HEK293 (cell line): Measurements from ENCODE around the gene MAU2.

Source experiments
- CTCF ChIA-PET: fragments of 350-600 bp; formaldehyde crosslinking; extraction: SDS; loops from one replicate; lab custom pipeline; 2021; ENCODE audit warnings: antibody characterized with exemption; lab: Yijun Ruan, JAX
- POLR2A ChIA-PET: fragments of 300-600 bp; formaldehyde crosslinking; extraction: SDS; loops from one replicate; lab custom pipeline; 2020; ENCODE audit warnings: antibody characterized with exemption, inconsistent platforms; lab: Yijun Ruan, JAX
- H3K27ac ChIP-seq: fragments of 200-500 bp; sonication (Bioruptor generic); 2 replicates; pipeline ENCODE4 v1.5.1; 2014; ENCODE audit warnings: low read depth, low read length, control low read depth, inconsistent platforms; ENCODE audit errors: extremely low read depth
- H3K36me3 ChIP-seq, 2 experiments: fragments of 200-500 bp in 1 of 2; sonication (Bioruptor generic) in 1 of 2; 1 replicate in 1 of 2; 2 replicates in 1 of 2; pipeline ENCODE4 v1.5.1; 2014 to 2017; ENCODE audit warnings: inconsistent platforms in 2 of 2, low read length in 2 of 2; ENCODE audit not compliant: control insufficient read depth in 2 of 2, insufficient read depth in 1 of 2
- H3K4me1 ChIP-seq: fragments of 200-500 bp; sonication (Bioruptor generic); 2 replicates; pipeline ENCODE4 v1.5.1; 2014; ENCODE audit warnings: mild to moderate bottlenecking, low read length, inconsistent platforms; ENCODE audit not compliant: control insufficient read depth, insufficient read depth
- H3K4me3 ChIP-seq: 2 replicates; pipeline ENCODE4 v1.5.1; 2011; ENCODE audit warnings: low read depth, mild to moderate bottlenecking, control low read depth, low read length, moderate library complexity
- H3K9me3 ChIP-seq: fragments of 200-500 bp; sonication (Bioruptor generic); 2 replicates; pipeline ENCODE4 v1.5.1; 2014; ENCODE audit warnings: low read depth, low read length, inconsistent platforms; ENCODE audit not compliant: control insufficient read depth, insufficient read depth
- BCL11A ChIP-seq: fragments of 450-650 bp; formaldehyde crosslinking; IDR thresholded peaks from 2 replicates; pipeline ENCODE4 v1.5.1; 2016; ENCODE audit warnings: low read depth, missing biosample characterization, missing genetic modification characterization
- INSM2 ChIP-seq: fragments of 450-650 bp; formaldehyde crosslinking; IDR thresholded peaks from 2 replicates; pipeline ENCODE4 v1.5.1; 2016; ENCODE audit warnings: missing biosample characterization, missing genetic modification characterization
- KLF10 ChIP-seq: fragments of 450-650 bp; IDR thresholded peaks from 2 replicates; pipeline ENCODE4 v1.5.1; 2018; ENCODE audit warnings: missing biosample characterization, mild to moderate bottlenecking, missing genetic modification characterization
- PRDM10 ChIP-seq: fragments of 450-650 bp; formaldehyde crosslinking; IDR thresholded peaks from 2 replicates; pipeline ENCODE4 v1.5.1; 2016; ENCODE audit warnings: missing biosample characterization, missing genetic modification characterization
- TCF7L2 ChIP-seq: IDR thresholded peaks from 2 replicates; pipeline ENCODE4 v1.6.1; 2011; ENCODE audit warnings: low read depth, mild to moderate bottlenecking, inconsistent platforms, low read length, moderate library complexity, borderline replicate concordance
- TSHZ1 ChIP-seq: fragments of 450-650 bp; formaldehyde crosslinking; IDR thresholded peaks from 2 replicates; pipeline ENCODE4 v1.5.1; 2016; ENCODE audit warnings: missing biosample characterization, missing genetic modification characterization, borderline replicate concordance
- ZBTB11 ChIP-seq: fragments of 450-650 bp; formaldehyde crosslinking; conservative IDR thresholded peaks from 2 replicates; pipeline ENCODE4 v1.5.1; 2016; ENCODE audit warnings: low read depth, missing biosample characterization, missing genetic modification characterization
- ZFP41 ChIP-seq: fragments of 450-650 bp; formaldehyde crosslinking; IDR thresholded peaks from 2 replicates; pipeline ENCODE4 v1.5.1; 2016; ENCODE audit warnings: missing biosample characterization, missing genetic modification characterization, borderline replicate concordance
- ZNF132 ChIP-seq: fragments of 450-650 bp; formaldehyde crosslinking; IDR thresholded peaks from 2 replicates; pipeline ENCODE4 v1.5.1; 2017; ENCODE audit warnings: missing biosample characterization, missing genetic modification characterization, borderline replicate concordance
- ZNF148 ChIP-seq: fragments of 450-650 bp; formaldehyde crosslinking; IDR thresholded peaks from 2 replicates; pipeline ENCODE4 v1.5.0; 2017; ENCODE audit warnings: missing biosample characterization, missing genetic modification characterization, borderline replicate concordance
- ZNF341 ChIP-seq: fragments of 450-650 bp; formaldehyde crosslinking; IDR thresholded peaks from 2 replicates; pipeline ENCODE4; 2016; ENCODE audit warnings: low read depth, missing biosample characterization, missing genetic modification characterization
- ZNF416 ChIP-seq: fragments of 450-650 bp; formaldehyde crosslinking; IDR thresholded peaks from 2 replicates; pipeline ENCODE4 v1.5.1; 2016; ENCODE audit warnings: missing biosample characterization, missing genetic modification characterization
- ZNF433 ChIP-seq: fragments of 450-650 bp; formaldehyde crosslinking; IDR thresholded peaks from 2 replicates; pipeline ENCODE4 v1.5.1; 2016; ENCODE audit warnings: missing biosample characterization, missing genetic modification characterization, low read depth
- ZNF501 ChIP-seq: fragments of 450-650 bp; formaldehyde crosslinking; IDR thresholded peaks from 2 replicates; pipeline ENCODE4 v1.5.1; 2016; ENCODE audit warnings: missing biosample characterization, missing genetic modification characterization
- ZNF530 ChIP-seq: fragments of 450-650 bp; formaldehyde crosslinking; IDR thresholded peaks from 2 replicates; pipeline ENCODE4 v1.5.1; 2016; ENCODE audit warnings: low read depth, missing biosample characterization, missing genetic modification characterization
- ZNF548 ChIP-seq: fragments of 450-650 bp; formaldehyde crosslinking; IDR thresholded peaks from 2 replicates; pipeline ENCODE4 v1.5.1; 2016; ENCODE audit warnings: missing biosample characterization, missing genetic modification characterization
- ZNF621 ChIP-seq: fragments of 450-650 bp; formaldehyde crosslinking; IDR thresholded peaks from 2 replicates; pipeline ENCODE4 v1.5.1; 2017; ENCODE audit warnings: missing biosample characterization, missing genetic modification characterization
- ZNF624 ChIP-seq: fragments of 450-650 bp; formaldehyde crosslinking; IDR thresholded peaks from 2 replicates; pipeline ENCODE4 v1.5.1; 2017; ENCODE audit warnings: missing biosample characterization, missing genetic modification characterization
- ZNF776 ChIP-seq: fragments of 450-650 bp; formaldehyde crosslinking; IDR thresholded peaks from 2 replicates; pipeline ENCODE4 v1.5.0; 2017; ENCODE audit warnings: missing biosample characterization, missing genetic modification characterization, borderline replicate concordance

The MAU2 gene

GRCh38 chr19:19337120-19337519, 16.5 kb downstream of the MAU2 start:
- peaks cover 10 to 85% of the 10 kb centered on the region in 2 experiments for H3K36me3 ChIP-seq
- ChIA-PET POLR2A (no interaction called here), CTCF (no interaction called here)
- H3K27ac ChIP-seq, result no peak overlapping the region
- TF ChIP-seq ZNF776 (tag by site-specific recombination) (no peak), BCL11A (tag by site-specific recombination) (no peak), ZBTB11 (no peak), TSHZ1 (no peak), ZNF548 (tag by site-specific recombination) (no peak), KLF10 (no peak), INSM2 (tag by site-specific recombination) (no peak), ZNF341 (tag by site-specific recombination) (no peak)
- no peaks in the 10 kb centered on the region for H3K4me1 ChIP-seq
- no peaks in the 10 kb centered on the region for H3K9me3 ChIP-seq
- no peak overlapping the region for H3K4me3 ChIP-seq

GRCh38 chr19:19338082-19338481, 17.5 kb downstream of the MAU2 start:
- Histone ChIP-seq H3K9me3 (no peaks in the 10 kb centered on the region), H3K36me3 (peaks cover 10 to 88% of the 10 kb centered on the region in 2 experiments), H3K27ac (no peak overlapping the region), H3K4me1 (no peaks in the 10 kb centered on the region), H3K4me3 (no peak overlapping the region)
- ChIA-PET POLR2A (interaction anchor here (1.7 kb wide), 1 partner anchor 67 kb away, joined by 4 read pairs; the partner anchor contains the start of gene GATAD2A), CTCF (interaction anchor here (0.5 to 1.1 kb wide), 3 partner anchors 11 to 192 kb away, joined by 4 to 5 read pairs (median 5); no protein-coding TSS in a partner anchor)
- TF ChIP-seq ZNF148 (tag by site-specific recombination) (no peak), ZFP41 (tag by site-specific recombination) (no peak), ZNF433 (tag by site-specific recombination) (no peak), ZNF621 (tag by site-specific recombination) (no peak), ZNF132 (tag by site-specific recombination) (no peak), ZNF501 (tag by site-specific recombination) (no peak), ZNF624 (tag by site-specific recombination) (no peak), ZNF530 (tag by site-specific recombination) (no peak), PRDM10 (no peak), TCF7L2 (no peak), ZNF416 (no peak)
